Osteoblast (primary cell): Measurements from ENCODE around the gene AMPD3. TPM values are rescaled to one million over a fixed set of nuclear protein-coding genes. Genes with fewer than 3 reads are reported as not detected.
A peak's percentile ranks its signal among the peaks of the same experiment; 100 is the strongest.

Experiments used
- DNase-seq: peaks from one replicate; pipeline ENCODE4 v3.0.0; 2011; ENCODE audit warnings: low spot score, mixed read lengths; ENCODE audit not compliant: insufficient read length; ENCODE audit errors: missing footprints
- H2AFZ ChIP-seq: 2 replicates; pipeline ENCODE4 v1.6.0; 2011; ENCODE audit warnings: mild to moderate bottlenecking, low read length
- H3K27ac ChIP-seq: 2 replicates; pipeline ENCODE4 v1.5.1; 2011; ENCODE audit warnings: mild to moderate bottlenecking, low read depth, low read length, moderate library complexity
- H3K27me3 ChIP-seq: 2 replicates; pipeline ENCODE4 v1.6.0; 2012; ENCODE audit warnings: mild to moderate bottlenecking, control low read depth, inconsistent platforms, low read length, moderate library complexity; ENCODE audit not compliant: insufficient read depth
- H3K36me3 ChIP-seq: 2 replicates; pipeline ENCODE4 v1.5.1; 2011; ENCODE audit warnings: mild to moderate bottlenecking, low read length, control low read depth, moderate library complexity; ENCODE audit not compliant: insufficient read depth
- H3K4me1 ChIP-seq: 2 replicates; pipeline ENCODE4 v1.5.1; 2011; ENCODE audit warnings: mild to moderate bottlenecking, low read length, control low read depth, moderate library complexity; ENCODE audit not compliant: insufficient read depth
- H3K4me2 ChIP-seq: 2 replicates; pipeline ENCODE4 v1.6.0; 2011; ENCODE audit warnings: mild to moderate bottlenecking, low read length; ENCODE audit not compliant: insufficient read depth
- H3K4me3 ChIP-seq: fragments of 200-600 bp; sonication (generic); 3 replicates; pipeline ENCODE4 v1.5.1; 2012; ENCODE audit warnings: mild to moderate bottlenecking, low read length, inconsistent platforms; ENCODE audit not compliant: insufficient read depth
- H3K79me2 ChIP-seq: 2 replicates; pipeline ENCODE4 v1.6.0; 2012; ENCODE audit warnings: mild to moderate bottlenecking, low read length, control low read depth, inconsistent platforms; ENCODE audit not compliant: insufficient read depth
- H3K9me3 ChIP-seq: 2 replicates; pipeline ENCODE4 v1.5.1; 2011; ENCODE audit warnings: low read depth, low read length, control low read depth
- H4K20me1 ChIP-seq: 2 replicates; pipeline ENCODE4 v1.6.0; 2012; ENCODE audit warnings: mild to moderate bottlenecking, low read length, control low read depth; ENCODE audit not compliant: insufficient read depth
- total RNA-seq: library from RNA; depleted of rRNA; stranded (reverse); fragments of >200 nt; gene quantifications from 2 replicates; pipeline ENCODE4 v1.2.3, GENCODE V29; 2012
- TF ChIP-seq, protein P1 (sequence below): IDR thresholded peaks from 2 replicates; pipeline ENCODE4 v1.5.1; 2011; ENCODE audit warnings: mild to moderate bottlenecking, low read depth, low read length, moderate library complexity; ENCODE audit errors: extremely low read depth

Gene AMPD3
- total RNA-seq, 1 donor: 3.6 TPM

GRCh38 chr11:10450462-10451425 is 4.3 kb upstream of the AMPD3 start:
- Histone ChIP-seq H3K27ac (peak overlapping the region; percentile 30), H4K20me1 (no peaks in the 10 kb centered on the region), H3K9me3 (no peaks in the 10 kb centered on the region), H3K4me3 (peak overlapping the region; percentile 72), H3K36me3 (no peaks in the 10 kb centered on the region), H2AFZ (peak overlapping the region; percentile 90), H3K27me3 (no peaks in the 10 kb centered on the region), H3K4me1 (peaks cover 20% of the 10 kb centered on the region), H3K4me2 (peak overlapping the region; percentile 78), H3K79me2 (peaks cover 3% of the 10 kb centered on the region)
- DNase-seq: peak; percentile 93
- TF ChIP-seq, protein P1, sequence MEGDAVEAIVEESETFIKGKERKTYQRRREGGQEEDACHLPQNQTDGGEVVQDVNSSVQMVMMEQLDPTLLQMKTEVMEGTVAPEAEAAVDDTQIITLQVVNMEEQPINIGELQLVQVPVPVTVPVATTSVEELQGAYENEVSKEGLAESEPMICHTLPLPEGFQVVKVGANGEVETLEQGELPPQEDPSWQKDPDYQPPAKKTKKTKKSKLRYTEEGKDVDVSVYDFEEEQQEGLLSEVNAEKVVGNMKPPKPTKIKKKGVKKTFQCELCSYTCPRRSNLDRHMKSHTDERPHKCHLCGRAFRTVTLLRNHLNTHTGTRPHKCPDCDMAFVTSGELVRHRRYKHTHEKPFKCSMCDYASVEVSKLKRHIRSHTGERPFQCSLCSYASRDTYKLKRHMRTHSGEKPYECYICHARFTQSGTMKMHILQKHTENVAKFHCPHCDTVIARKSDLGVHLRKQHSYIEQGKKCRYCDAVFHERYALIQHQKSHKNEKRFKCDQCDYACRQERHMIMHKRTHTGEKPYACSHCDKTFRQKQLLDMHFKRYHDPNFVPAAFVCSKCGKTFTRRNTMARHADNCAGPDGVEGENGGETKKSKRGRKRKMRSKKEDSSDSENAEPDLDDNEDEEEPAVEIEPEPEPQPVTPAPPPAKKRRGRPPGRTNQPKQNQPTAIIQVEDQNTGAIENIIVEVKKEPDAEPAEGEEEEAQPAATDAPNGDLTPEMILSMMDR: peak; percentile 43

GRCh38 chr11:10451426-10452116 is 3.5 kb upstream of the AMPD3 start:
- peak; percentile 85 for DNase-seq
- Histone ChIP-seq H3K4me3 (peak overlapping the region; percentile 72), H3K79me2 (peaks cover 4% of the 10 kb centered on the region), H3K36me3 (no peaks in the 10 kb centered on the region), H3K4me1 (peaks cover 28% of the 10 kb centered on the region), H2AFZ (peak overlapping the region; percentile 90), H4K20me1 (no peaks in the 10 kb centered on the region), H3K27me3 (no peaks in the 10 kb centered on the region), H3K9me3 (no peaks in the 10 kb centered on the region), H3K27ac (peak overlapping the region; percentile 30), H3K4me2 (peak overlapping the region; percentile 78)
- TF ChIP-seq, protein P1: no peak

GRCh38 chr11:10452211-10452767 is 2.8 kb upstream of the AMPD3 start:
- peaks cover 28% of the 10 kb centered on the region for H3K4me1 ChIP-seq

More at GRCh38 chr11:10452211-10452767, 2.8 kb upstream of the AMPD3 start:
- H3K36me3 ChIP-seq: no peaks in the 10 kb centered on the region
- H3K27ac ChIP-seq: no peak overlapping the region
- H3K79me2 ChIP-seq: peaks cover 8% of the 10 kb centered on the region
- H2AFZ ChIP-seq: no peak overlapping the region
- H3K4me3 ChIP-seq: no peak overlapping the region
- H3K4me2 ChIP-seq: no peak overlapping the region
- TF ChIP-seq, protein P1: no peak
- no peaks in the 10 kb centered on the region for H4K20me1 ChIP-seq
- H3K27me3 ChIP-seq: no peaks in the 10 kb centered on the region
- no peak for DNase-seq
- H3K9me3 ChIP-seq: no peaks in the 10 kb centered on the region
